ENCODE results near the gene CCDC142.

Gene CCDC142

GRCh38 chr2:74439803-74440377, 42.9 kb downstream of the CCDC142 start:
- TF ChIP-seq, protein P1, sequence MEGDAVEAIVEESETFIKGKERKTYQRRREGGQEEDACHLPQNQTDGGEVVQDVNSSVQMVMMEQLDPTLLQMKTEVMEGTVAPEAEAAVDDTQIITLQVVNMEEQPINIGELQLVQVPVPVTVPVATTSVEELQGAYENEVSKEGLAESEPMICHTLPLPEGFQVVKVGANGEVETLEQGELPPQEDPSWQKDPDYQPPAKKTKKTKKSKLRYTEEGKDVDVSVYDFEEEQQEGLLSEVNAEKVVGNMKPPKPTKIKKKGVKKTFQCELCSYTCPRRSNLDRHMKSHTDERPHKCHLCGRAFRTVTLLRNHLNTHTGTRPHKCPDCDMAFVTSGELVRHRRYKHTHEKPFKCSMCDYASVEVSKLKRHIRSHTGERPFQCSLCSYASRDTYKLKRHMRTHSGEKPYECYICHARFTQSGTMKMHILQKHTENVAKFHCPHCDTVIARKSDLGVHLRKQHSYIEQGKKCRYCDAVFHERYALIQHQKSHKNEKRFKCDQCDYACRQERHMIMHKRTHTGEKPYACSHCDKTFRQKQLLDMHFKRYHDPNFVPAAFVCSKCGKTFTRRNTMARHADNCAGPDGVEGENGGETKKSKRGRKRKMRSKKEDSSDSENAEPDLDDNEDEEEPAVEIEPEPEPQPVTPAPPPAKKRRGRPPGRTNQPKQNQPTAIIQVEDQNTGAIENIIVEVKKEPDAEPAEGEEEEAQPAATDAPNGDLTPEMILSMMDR (IDR thresholded peaks at IDR 0.05; ENCODE audit: control extremely low read depth, extremely low read depth, low read depth, missing control alignments): no peak
- DNase-seq (ENCODE audit: extremely low spot score): no peak
- ChIA-PET CTCF (interaction anchor here (0.7 to 2.5 kb wide), 9 partner anchors 11 to 616 kb away, joined by 3 to 16 read pairs (median 4); partner anchors contain the start of gene INO80B), POLR2A (interaction anchor here (1.3 to 1.4 kb wide), 2 partner anchors 15 to 18 kb away, joined by 6 to 7 read pairs; partner anchors contain the start of genes INO80B and WBP1)

DNA sequence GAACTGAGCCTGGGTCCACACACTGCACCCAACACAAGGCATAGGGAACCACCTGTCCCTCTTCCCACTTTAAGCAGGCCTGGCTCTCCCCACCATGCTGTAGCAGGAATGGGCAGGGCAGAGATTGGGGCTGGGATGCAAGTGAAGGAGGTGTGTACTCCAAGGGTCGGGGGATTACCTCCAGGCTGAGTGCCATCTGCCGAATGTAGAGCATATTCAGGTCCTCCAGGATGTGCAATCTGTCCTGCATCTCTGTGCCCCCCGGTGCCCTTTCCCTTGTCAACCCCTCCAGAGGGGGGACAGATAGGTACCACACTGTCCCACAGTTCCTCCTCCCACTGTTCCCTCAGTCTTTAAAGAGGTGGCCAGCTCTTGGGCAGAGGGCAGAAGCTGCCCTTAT, 43.4 kb downstream of the CCDC142 start:
- no peak for DNase-seq (ENCODE audit: extremely low spot score)
- CTCF ChIA-PET: interaction anchor here (1.0 to 2.5 kb wide), 8 partner anchors 11 to 615 kb away, joined by 3 to 16 read pairs (median 4); partner anchors contain the start of gene INO80B
- POLR2A ChIA-PET: no interaction called here
- TF ChIP-seq, protein P1 (IDR thresholded peaks at IDR 0.05; ENCODE audit: control extremely low read depth, extremely low read depth, low read depth, missing control alignments): no peak

DNA sequence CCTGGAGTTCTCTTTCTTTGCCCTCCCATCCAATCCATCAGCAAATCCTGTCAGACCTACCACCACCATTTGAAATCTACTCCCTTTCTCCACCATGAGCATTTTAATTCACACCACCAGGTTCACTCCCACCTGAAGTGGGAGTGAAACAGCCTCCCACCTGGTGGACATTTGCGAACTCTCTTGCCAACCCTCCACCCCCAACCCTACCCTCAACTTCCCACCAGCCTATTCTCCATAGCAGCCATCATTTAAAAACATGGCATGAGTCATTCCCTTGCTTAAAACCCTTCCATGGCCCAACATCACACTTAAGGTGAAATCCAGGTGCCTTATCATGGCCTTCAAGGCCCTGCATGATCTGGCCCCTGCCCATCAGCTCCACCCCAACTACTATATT, 44.5 kb downstream of the CCDC142 start:
- DNase-seq (ENCODE audit: extremely low spot score): no peak
- CTCF ChIA-PET: interaction anchor here (1.7 kb wide), 1 partner anchor 17 kb away, joined by 4 read pairs; the partner anchor contains the start of gene INO80B

DNA sequence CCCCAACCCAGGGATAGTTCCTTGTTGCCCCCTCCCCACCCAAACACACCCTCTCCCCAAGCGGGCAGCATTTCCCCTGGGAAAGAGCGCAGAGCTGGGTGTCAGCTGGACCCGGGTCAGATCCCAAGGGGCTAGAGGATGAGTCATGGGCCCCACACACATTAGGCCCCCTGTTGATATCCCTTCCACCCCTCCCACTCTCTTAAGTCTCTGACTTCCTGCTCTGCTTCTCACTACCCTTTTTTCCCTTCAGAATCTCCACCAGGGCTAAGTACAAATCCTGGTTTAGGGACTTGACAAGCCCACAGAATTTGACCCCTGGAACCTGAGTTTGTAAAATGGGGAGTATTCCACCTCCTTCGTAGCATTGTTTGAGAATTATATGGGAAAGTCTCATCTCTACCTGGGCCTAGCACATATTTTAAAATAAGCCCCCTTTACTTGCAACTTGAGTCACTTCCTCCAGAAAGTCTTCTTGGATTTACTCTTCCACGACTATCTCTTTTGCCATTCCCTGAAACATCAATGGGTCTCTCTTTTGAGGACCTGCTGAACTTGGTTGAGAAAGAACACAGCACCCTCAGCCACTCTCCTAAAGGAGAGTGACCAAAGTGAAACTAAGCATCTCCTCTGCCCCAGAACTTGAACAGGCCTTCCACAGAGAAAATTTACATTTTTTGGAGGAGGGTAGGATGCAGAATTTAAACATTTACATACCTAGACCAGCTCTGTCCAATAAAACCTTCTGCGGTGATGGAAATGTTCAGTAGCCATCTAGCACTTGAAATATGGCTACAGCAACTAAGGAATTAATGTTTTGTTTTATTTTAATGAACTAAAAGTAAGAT, 45.7 kb downstream of the CCDC142 start:
- DNase-seq (ENCODE audit: extremely low spot score): peak; percentile 55
- ChIA-PET CTCF (interaction anchor here (0.7 kb wide), 1 partner anchor 8 kb away, joined by 3 read pairs; no protein-coding TSS in a partner anchor), POLR2A (no interaction called here)
- TF ChIP-seq, protein P1 (IDR thresholded peaks at IDR 0.05; ENCODE audit: control extremely low read depth, extremely low read depth, low read depth, missing control alignments): no peak

More for the DNA sequence above, 44.5 kb downstream of the CCDC142 start:
- TF ChIP-seq, protein P1 (IDR thresholded peaks at IDR 0.05; ENCODE audit: control extremely low read depth, extremely low read depth, low read depth, missing control alignments): no peak
- POLR2A ChIA-PET: no interaction called here

GRCh38 chr2:74436111-74436805, 46.5 kb downstream of the CCDC142 start:
- ChIA-PET POLR2A (no interaction called here), CTCF (interaction anchor here (0.7 to 1.1 kb wide), 2 partner anchors 9 to 101 kb away, joined by 3 read pairs; no protein-coding TSS in a partner anchor)
- TF ChIP-seq, protein P1 (IDR thresholded peaks at IDR 0.05; ENCODE audit: control extremely low read depth, extremely low read depth, low read depth, missing control alignments): no peak
- no peak for DNase-seq (ENCODE audit: extremely low spot score)

GRCh38 chr2:74430502-74430901, 52.3 kb downstream of the CCDC142 start:
- DNase-seq (ENCODE audit: extremely low spot score): no peak
- CTCF ChIA-PET: interaction anchor here (3.4 kb wide), 1 partner anchor 10 kb away, joined by 16 read pairs; the partner anchor contains the start of gene RTKN
- TF ChIP-seq, protein P1 (IDR thresholded peaks at IDR 0.05; ENCODE audit: control extremely low read depth, extremely low read depth, low read depth, missing control alignments): no peak
- POLR2A ChIA-PET: no interaction called here

Measured in GM10248 (cell line).